Measurements from ENCODE around the gene UBASH3A. TPM values are rescaled to one million over a fixed set of nuclear protein-coding genes. Genes with fewer than 3 reads are reported as not detected.

UBASH3A gene
- total RNA-seq, 1 donor from 2014 or later, result not detected

- Histone ChIP-seq H3K4me3 (no peak overlapping the region), H3K36me3 (no peaks in the 10 kb centered on the region), H3K27ac (replicated peaks) (no peak overlapping the region), H3K27me3 (ENCODE audit: low read depth) (peaks cover 42% of the 10 kb centered on the region), H3K9me3 (replicated peaks) (no peaks in the 10 kb centered on the region), H3K4me1 (no peaks in the 10 kb centered on the region)
- intact Hi-C loops (cut with micrococcal nuclease), result no loop called here
- TF ChIP-seq CTCF (IDR thresholded peaks at IDR 0.05; ENCODE audit: borderline replicate concordance), result no peak
- DNase-seq, result no peak
Observed at GRCh38 chr21:42452401-42453223, 48.9 kb downstream of the UBASH3A start.

GRCh38 chr21:42453224-42453985, 49.7 kb downstream of the UBASH3A start:
- no peak for DNase-seq
- Histone ChIP-seq H3K9me3 (replicated peaks) (no peaks in the 10 kb centered on the region), H3K27ac (replicated peaks) (no peak overlapping the region), H3K4me1 (no peaks in the 10 kb centered on the region), H3K4me3 (no peak overlapping the region), H3K36me3 (no peaks in the 10 kb centered on the region), H3K27me3 (ENCODE audit: low read depth) (peaks cover 42% of the 10 kb centered on the region)
- no peak for TF ChIP-seq CTCF (IDR thresholded peaks at IDR 0.05; ENCODE audit: borderline replicate concordance)
- intact Hi-C loops (cut with micrococcal nuclease), result no loop called here

- TF ChIP-seq CTCF (IDR thresholded peaks at IDR 0.05; ENCODE audit: borderline replicate concordance), result no peak
Observed at GRCh38 chr21:42453986-42454570, 50.4 kb downstream of the UBASH3A start.

GRCh38 chr21:42454786-42455185, 51.1 kb downstream of the UBASH3A start:
- H3K4me3 ChIP-seq, result no peak overlapping the region
- no peak for DNase-seq
- H3K27me3 ChIP-seq (ENCODE audit: low read depth), result peaks cover 42% of the 10 kb centered on the region
- H3K36me3 ChIP-seq, result no peaks in the 10 kb centered on the region
- no peak overlapping the region for H3K27ac ChIP-seq (replicated peaks)
- H3K4me1 ChIP-seq, result no peaks in the 10 kb centered on the region
- no peaks in the 10 kb centered on the region for H3K9me3 ChIP-seq (replicated peaks)
- no peak for TF ChIP-seq CTCF (IDR thresholded peaks at IDR 0.05; ENCODE audit: borderline replicate concordance)
- intact Hi-C loops (cut with micrococcal nuclease), result no loop called here

More at GRCh38 chr21:42453986-42454570, 50.4 kb downstream of the UBASH3A start:
- Histone ChIP-seq H3K36me3 (no peaks in the 10 kb centered on the region), H3K9me3 (replicated peaks) (no peaks in the 10 kb centered on the region), H3K27ac (replicated peaks) (no peak overlapping the region), H3K4me3 (no peak overlapping the region), H3K4me1 (no peaks in the 10 kb centered on the region), H3K27me3 (ENCODE audit: low read depth) (peaks cover 42% of the 10 kb centered on the region)
- DNase-seq, result no peak
- intact Hi-C loops (cut with micrococcal nuclease), result no loop called here

- Histone ChIP-seq H3K27me3 (ENCODE audit: low read depth) (peaks cover 42% of the 10 kb centered on the region), H3K36me3 (no peaks in the 10 kb centered on the region), H3K4me1 (no peaks in the 10 kb centered on the region), H3K27ac (replicated peaks) (no peak overlapping the region), H3K4me3 (no peak overlapping the region), H3K9me3 (replicated peaks) (no peaks in the 10 kb centered on the region)
- TF ChIP-seq CTCF (IDR thresholded peaks at IDR 0.05; ENCODE audit: borderline replicate concordance), result no peak
- DNase-seq, result no peak
- intact Hi-C loops (cut with micrococcal nuclease), result no loop called here
Observed at GRCh38 chr21:42455196-42455595, 51.5 kb downstream of the UBASH3A start.

Measured in left ventricle myocardium inferior (tissue), 1 donor.